HL-60 (cell line): Measurements from ENCODE around the gene INSM1.

Experiments used
- TF ChIP-seq, protein P1 (sequence below): IDR thresholded peaks from 2 replicates; pipeline ENCODE4 v1.6.1; 2012; ENCODE audit warnings: low read depth; ENCODE audit not compliant: insufficient replicate concordance
- TF ChIP-seq, protein P2 (sequence below): IDR thresholded peaks from one replicate; pipeline ENCODE4 v1.5.1; 2011; ENCODE audit warnings: low read length, control low read depth, inconsistent platforms; ENCODE audit not compliant: insufficient read depth

DNA sequence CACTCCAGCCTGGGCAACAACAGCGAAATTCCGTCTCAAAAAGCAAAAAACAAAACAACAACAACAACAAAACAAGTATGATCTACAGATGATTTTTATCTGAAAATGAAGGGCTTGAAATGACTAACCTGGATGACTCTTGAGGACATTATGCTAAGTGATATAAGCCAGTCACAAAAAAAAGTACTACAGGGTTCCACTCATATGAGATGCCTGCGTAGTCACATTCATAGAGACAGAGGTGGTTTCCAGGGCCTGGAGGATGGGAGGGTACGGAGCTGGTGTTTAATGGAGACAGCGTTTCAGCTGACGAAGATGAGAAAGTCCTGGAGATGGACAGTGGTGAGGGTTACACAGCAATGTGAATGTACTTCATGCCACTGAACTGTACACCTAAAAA is 8.3 kb upstream of the INSM1 start:
- TF ChIP-seq, protein P1, sequence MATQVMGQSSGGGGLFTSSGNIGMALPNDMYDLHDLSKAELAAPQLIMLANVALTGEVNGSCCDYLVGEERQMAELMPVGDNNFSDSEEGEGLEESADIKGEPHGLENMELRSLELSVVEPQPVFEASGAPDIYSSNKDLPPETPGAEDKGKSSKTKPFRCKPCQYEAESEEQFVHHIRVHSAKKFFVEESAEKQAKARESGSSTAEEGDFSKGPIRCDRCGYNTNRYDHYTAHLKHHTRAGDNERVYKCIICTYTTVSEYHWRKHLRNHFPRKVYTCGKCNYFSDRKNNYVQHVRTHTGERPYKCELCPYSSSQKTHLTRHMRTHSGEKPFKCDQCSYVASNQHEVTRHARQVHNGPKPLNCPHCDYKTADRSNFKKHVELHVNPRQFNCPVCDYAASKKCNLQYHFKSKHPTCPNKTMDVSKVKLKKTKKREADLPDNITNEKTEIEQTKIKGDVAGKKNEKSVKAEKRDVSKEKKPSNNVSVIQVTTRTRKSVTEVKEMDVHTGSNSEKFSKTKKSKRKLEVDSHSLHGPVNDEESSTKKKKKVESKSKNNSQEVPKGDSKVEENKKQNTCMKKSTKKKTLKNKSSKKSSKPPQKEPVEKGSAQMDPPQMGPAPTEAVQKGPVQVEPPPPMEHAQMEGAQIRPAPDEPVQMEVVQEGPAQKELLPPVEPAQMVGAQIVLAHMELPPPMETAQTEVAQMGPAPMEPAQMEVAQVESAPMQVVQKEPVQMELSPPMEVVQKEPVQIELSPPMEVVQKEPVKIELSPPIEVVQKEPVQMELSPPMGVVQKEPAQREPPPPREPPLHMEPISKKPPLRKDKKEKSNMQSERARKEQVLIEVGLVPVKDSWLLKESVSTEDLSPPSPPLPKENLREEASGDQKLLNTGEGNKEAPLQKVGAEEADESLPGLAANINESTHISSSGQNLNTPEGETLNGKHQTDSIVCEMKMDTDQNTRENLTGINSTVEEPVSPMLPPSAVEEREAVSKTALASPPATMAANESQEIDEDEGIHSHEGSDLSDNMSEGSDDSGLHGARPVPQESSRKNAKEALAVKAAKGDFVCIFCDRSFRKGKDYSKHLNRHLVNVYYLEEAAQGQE, result no peak
- TF ChIP-seq, protein P2, sequence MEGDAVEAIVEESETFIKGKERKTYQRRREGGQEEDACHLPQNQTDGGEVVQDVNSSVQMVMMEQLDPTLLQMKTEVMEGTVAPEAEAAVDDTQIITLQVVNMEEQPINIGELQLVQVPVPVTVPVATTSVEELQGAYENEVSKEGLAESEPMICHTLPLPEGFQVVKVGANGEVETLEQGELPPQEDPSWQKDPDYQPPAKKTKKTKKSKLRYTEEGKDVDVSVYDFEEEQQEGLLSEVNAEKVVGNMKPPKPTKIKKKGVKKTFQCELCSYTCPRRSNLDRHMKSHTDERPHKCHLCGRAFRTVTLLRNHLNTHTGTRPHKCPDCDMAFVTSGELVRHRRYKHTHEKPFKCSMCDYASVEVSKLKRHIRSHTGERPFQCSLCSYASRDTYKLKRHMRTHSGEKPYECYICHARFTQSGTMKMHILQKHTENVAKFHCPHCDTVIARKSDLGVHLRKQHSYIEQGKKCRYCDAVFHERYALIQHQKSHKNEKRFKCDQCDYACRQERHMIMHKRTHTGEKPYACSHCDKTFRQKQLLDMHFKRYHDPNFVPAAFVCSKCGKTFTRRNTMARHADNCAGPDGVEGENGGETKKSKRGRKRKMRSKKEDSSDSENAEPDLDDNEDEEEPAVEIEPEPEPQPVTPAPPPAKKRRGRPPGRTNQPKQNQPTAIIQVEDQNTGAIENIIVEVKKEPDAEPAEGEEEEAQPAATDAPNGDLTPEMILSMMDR, result no peak
